ENCODE data around the gene TMEM79. TPM values are rescaled to one million over a fixed set of nuclear protein-coding genes. Genes with fewer than 3 reads are reported as not detected.

The TMEM79 gene
- total RNA-seq (2014; rRNA removed; shearing (Covaris generic)) (0.63 and 1.8 TPM in 2 replicates), polyA plus RNA-seq (2016; fragmentation: Nextera tagmentation; extraction: Ambion mirVana) (3.8 and 3.9 TPM in 2 replicates)

GRCh38 chr1:156284112-156284511 lies at the start of gene TMEM79:
TSS of gene TMEM79 (plus strand) at chr1:156284325. CDS start at chr1:156285227, 902 bp downstream.
- Histone ChIP-seq H3K27me3 (replicated peaks; ENCODE audit: insufficient read depth) (no peaks in the 10 kb centered on the region), H3K9ac (peak within 1 kb of the TSS; percentile 93), H3K27ac (peak within 1 kb of the TSS; percentile 80), H3K4me3 (peak within 1 kb of the TSS; percentile 94), H3K4me1 (ENCODE audit: insufficient read depth) (peaks cover 32% of the 10 kb centered on the region), H3K9me3 (ENCODE audit: low read depth) (no peaks in the 10 kb centered on the region), H2AFZ (peak within 1 kb of the TSS; percentile 88), H3K9me2 (ENCODE audit: insufficient read depth) (no peaks in the 10 kb centered on the region), H3K4me2 (ENCODE audit: unreplicated experiment) (peak within 1 kb of the TSS; percentile 89), H3F3A (ENCODE audit: insufficient read depth) (peaks cover 30% of the 10 kb centered on the region), H4K20me1 (ENCODE audit: insufficient read depth) (peaks cover 4% of the 10 kb centered on the region; the same call in 1 of the 2 replicates), H3K36me3 (ENCODE audit: low read depth) (peaks cover 7% of the 10 kb centered on the region; the same call in 1 of the 2 replicates), H3K79me2 (ENCODE audit: insufficient read depth) (peaks cover 51% of the 10 kb centered on the region)
- no peak for DNase-seq
- 81 to 83% methylated on average over 7 of the region's 7 CpGs for whole genome bisulfite sequencing, 2 experiments (ENCODE audit: low coverage in 1 of 2, low lambda C conversion rate in 2 of 2, missing lambda C conversion rate in 2 of 2)
- TF ChIP-seq EZH2phosphoT487 (IDR thresholded peaks at IDR 0.05; ENCODE audit: insufficient read depth, low read depth) (no peak), EZH2 (IDR thresholded peaks at IDR 0.05; ENCODE audit: insufficient read depth, poor library complexity, severe bottlenecking) (no peak)
- in situ Hi-C loops (cut with MboI) = no loop called here

GRCh38 chr1:156236164-156236563 lies 48.0 kb upstream of the TMEM79 start:
- Histone ChIP-seq H3F3A (ENCODE audit: insufficient read depth) (peaks cover 22% of the 10 kb centered on the region), H3K4me2 (ENCODE audit: unreplicated experiment) (no peak overlapping the region), H3K4me1 (ENCODE audit: insufficient read depth) (peaks cover 16% of the 10 kb centered on the region), H3K9ac (no peak overlapping the region), H2AFZ (no peak overlapping the region), H3K27me3 (replicated peaks; ENCODE audit: insufficient read depth) (no peaks in the 10 kb centered on the region), H3K79me2 (ENCODE audit: insufficient read depth) (no peaks in the 10 kb centered on the region), H3K27ac (no peak overlapping the region), H4K20me1 (ENCODE audit: insufficient read depth) (no peaks in the 10 kb centered on the region), H3K36me3 (ENCODE audit: low read depth) (no peaks in the 10 kb centered on the region), H3K9me3 (ENCODE audit: low read depth) (no peaks in the 10 kb centered on the region), H3K9me2 (ENCODE audit: insufficient read depth) (no peaks in the 10 kb centered on the region), H3K4me3 (no peak overlapping the region)
- 94 to 95% methylated on average over 12 of the region's 12 CpGs for WGBS, 2 experiments (ENCODE audit: low coverage in 1 of 2, low lambda C conversion rate in 2 of 2, missing lambda C conversion rate in 2 of 2)
- DNase-seq = no peak
- TF ChIP-seq EZH2 (IDR thresholded peaks at IDR 0.05; ENCODE audit: insufficient read depth, poor library complexity, severe bottlenecking) = no peak
- TF ChIP-seq EZH2phosphoT487 (IDR thresholded peaks at IDR 0.05; ENCODE audit: insufficient read depth, low read depth) = no peak
- in situ Hi-C loops (cut with MboI) = no loop called here

GRCh38 chr1:156238248-156238647 lies 45.9 kb upstream of the TMEM79 start:
- no peak for DNase-seq
- in situ Hi-C loops (cut with MboI) = no loop called here
- WGBS, 2 experiments (ENCODE audit: low coverage in 1 of 2, low lambda C conversion rate in 2 of 2, missing lambda C conversion rate in 2 of 2) = 96 to 99% methylated on average over 5 of the region's 5 CpGs
- H3F3A ChIP-seq (ENCODE audit: insufficient read depth) = peaks cover 8% of the 10 kb centered on the region
- H3K9me3 ChIP-seq (ENCODE audit: low read depth) = no peaks in the 10 kb centered on the region
- TF ChIP-seq EZH2 (IDR thresholded peaks at IDR 0.05; ENCODE audit: insufficient read depth, poor library complexity, severe bottlenecking) = no peak
- TF ChIP-seq EZH2phosphoT487 (IDR thresholded peaks at IDR 0.05; ENCODE audit: insufficient read depth, low read depth) = no peak
- H3K36me3 ChIP-seq (ENCODE audit: low read depth) = no peaks in the 10 kb centered on the region
- H3K79me2 ChIP-seq (ENCODE audit: insufficient read depth) = no peaks in the 10 kb centered on the region
- no peak overlapping the region for H3K4me3 ChIP-seq
- H3K4me1 ChIP-seq (ENCODE audit: insufficient read depth) = peaks cover 15% of the 10 kb centered on the region
- no peak overlapping the region for H3K9ac ChIP-seq
- no peaks in the 10 kb centered on the region for H3K9me2 ChIP-seq (ENCODE audit: insufficient read depth)
- H4K20me1 ChIP-seq (ENCODE audit: insufficient read depth) = no peaks in the 10 kb centered on the region
- H3K27me3 ChIP-seq (replicated peaks; ENCODE audit: insufficient read depth) = no peaks in the 10 kb centered on the region
- no peak overlapping the region for H3K4me2 ChIP-seq (ENCODE audit: unreplicated experiment)
- H2AFZ ChIP-seq = no peak overlapping the region
- H3K27ac ChIP-seq = no peak overlapping the region

DNA sequence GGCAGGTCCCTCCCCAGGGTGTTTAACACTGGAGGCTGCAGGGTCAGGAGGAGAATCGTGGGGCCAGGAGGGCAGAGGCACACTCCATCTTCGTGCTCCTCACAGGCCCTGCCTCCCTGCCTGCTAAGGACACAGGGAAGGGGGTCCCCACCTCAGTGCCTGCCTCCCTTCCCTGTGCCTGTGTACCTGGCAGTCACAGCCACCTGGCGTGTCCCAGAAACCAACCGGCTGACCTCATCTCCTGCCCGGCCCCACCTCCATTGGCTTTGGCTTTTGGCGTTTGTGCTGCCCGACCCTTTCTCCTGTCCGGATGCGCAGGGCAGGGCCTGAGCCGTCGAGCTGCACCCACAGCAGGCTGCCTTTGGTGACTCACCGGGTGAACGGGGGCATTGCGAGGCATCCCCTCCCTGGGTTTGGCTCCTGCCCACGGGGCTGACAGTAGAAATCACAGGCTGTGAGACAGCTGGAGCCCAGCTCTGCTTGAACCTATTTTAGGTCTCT lies 42.8 kb upstream of the TMEM79 start:
- TF ChIP-seq EZH2 (IDR thresholded peaks at IDR 0.05; ENCODE audit: insufficient read depth, poor library complexity, severe bottlenecking) (no peak), EZH2phosphoT487 (IDR thresholded peaks at IDR 0.05; ENCODE audit: insufficient read depth, low read depth) (no peak)
- H2AFZ ChIP-seq = no peak overlapping the region
- H3K9me2 ChIP-seq (ENCODE audit: insufficient read depth) = no peaks in the 10 kb centered on the region
- no peaks in the 10 kb centered on the region for H4K20me1 ChIP-seq (ENCODE audit: insufficient read depth)
- no peak overlapping the region for H3K4me2 ChIP-seq (ENCODE audit: unreplicated experiment)
- H3K4me3 ChIP-seq = no peak overlapping the region
- H3F3A ChIP-seq (ENCODE audit: insufficient read depth) = no peaks in the 10 kb centered on the region
- no peaks in the 10 kb centered on the region for H3K27me3 ChIP-seq (replicated peaks; ENCODE audit: insufficient read depth)
- DNase-seq = peak; percentile 73
- H3K36me3 ChIP-seq (ENCODE audit: low read depth) = no peaks in the 10 kb centered on the region
- WGBS, 2 experiments (ENCODE audit: low coverage in 1 of 2, low lambda C conversion rate in 2 of 2, missing lambda C conversion rate in 2 of 2) = 44% methylated on average over 15 of the region's 15 CpGs
- no peak overlapping the region for H3K27ac ChIP-seq
- H3K9me3 ChIP-seq (ENCODE audit: low read depth) = no peaks in the 10 kb centered on the region
- peaks cover 7% of the 10 kb centered on the region for H3K4me1 ChIP-seq (ENCODE audit: insufficient read depth)
- H3K9ac ChIP-seq = peak overlapping the region; percentile 16; the same call in 1 of the 2 replicates
- no peaks in the 10 kb centered on the region for H3K79me2 ChIP-seq (ENCODE audit: insufficient read depth)
- in situ Hi-C loops (cut with MboI) = no loop called here
